Skeletal muscle cell (primary cell): ENCODE data around the gene MSI2.

ENCODE experiments used
- DNase-seq: peaks from one replicate; pipeline ENCODE4 v3.0.0-alpha.2; 2010; ENCODE audit warnings: low read depth
- H3K4me3 ChIP-seq: 2 replicates; pipeline ENCODE4 v1.5.1; 2011; ENCODE audit warnings: low read depth, mild to moderate bottlenecking, control low read depth, low read length, moderate library complexity

MSI2 gene

GRCh38 chr17:57480438-57481196, 224.3 kb downstream of the MSI2 start:
- H3K4me3 ChIP-seq: no peak overlapping the region
- no peak for DNase-seq

- peak; percentile 84 for DNase-seq
- H3K4me3 ChIP-seq: no peak overlapping the region
These were observed 225.6 kb downstream of the MSI2 start for GRCh38 chr17:57481910-57482391.

DNA sequence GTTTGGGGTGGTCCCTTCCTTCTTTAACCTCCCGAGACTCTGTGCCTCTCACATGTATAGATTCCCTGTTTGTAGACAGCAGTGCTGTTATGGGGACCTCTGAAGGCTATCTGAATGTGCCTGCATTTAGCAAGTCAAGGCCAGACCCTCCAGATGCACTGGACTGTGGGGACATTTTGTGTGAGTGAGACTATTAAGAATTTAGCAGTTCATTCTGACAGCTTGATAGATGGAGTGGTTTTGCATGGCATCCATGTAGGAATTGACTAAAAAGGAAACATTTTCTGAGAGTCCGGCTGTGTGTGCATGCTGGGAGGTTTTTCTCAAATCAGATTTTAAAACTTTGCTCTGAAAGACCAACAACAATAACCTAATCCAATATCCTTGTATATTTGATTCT, 226.3 kb downstream of the MSI2 start:
- no peak overlapping the region for H3K4me3 ChIP-seq
- DNase-seq: no peak

DNA sequence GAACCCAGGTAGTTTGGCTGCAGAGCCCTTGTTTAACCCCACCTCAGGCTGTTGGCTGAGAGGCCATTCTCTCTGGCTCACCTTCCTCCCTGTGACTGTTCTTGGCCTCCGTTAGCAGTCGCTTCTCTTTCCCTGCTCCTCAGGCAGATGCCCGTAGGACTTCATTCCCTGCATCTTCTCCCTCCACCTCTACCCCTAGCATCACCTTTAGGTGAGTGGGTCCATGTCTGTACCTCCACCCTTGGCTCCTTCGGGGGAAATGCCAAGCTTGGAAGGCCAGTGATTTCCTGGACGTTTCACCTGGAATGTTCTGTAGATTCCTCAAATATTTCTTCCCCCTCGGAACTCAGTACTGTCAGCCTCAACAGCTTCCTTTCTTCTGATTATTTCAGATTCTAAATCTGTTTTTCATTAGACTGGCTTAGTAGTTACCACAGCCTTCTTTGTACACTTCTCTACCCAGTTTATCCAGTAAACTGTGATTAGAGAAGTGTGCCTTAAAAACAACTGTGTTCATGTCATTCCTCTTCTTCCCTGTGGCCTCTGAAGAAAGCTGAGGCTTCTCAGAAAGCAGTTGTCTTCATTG, 227.9 kb downstream of the MSI2 start:
- no peak overlapping the region for H3K4me3 ChIP-seq
- DNase-seq: no peak

DNA sequence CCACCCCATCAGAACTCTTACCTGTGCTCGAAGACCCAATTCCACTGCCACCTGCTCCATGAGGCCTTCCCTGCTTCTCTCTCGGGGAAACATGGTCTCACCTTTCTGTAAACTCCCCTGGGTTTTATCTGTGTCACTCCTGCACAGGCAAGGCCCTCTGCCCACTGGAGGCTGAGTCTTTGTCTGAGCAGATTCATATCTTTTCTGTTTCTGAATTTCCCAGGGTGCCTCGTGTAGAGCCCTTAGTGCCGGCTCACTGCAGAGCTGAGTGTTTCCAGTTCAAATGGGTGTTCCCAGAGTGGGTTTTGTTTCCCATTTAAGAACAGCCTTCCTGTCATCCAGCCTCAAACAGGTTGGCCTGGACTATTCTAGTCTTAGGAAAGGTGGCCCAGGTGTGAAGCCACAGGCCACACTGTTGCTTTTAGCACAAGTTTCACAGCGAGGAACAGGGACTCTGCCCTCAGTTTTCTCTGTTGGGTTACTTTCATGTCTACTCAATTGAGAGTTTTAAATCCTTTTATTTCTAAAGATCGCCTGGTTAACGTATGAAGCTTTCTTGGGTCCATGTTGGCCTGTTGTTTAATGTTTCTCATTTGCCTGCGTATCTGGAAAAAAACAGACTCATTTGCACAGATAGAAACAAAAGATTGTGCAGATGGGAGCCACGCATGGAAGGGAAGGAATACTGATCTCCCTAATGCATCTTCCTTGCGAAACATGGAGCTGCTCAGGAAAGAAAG, 228.7 kb downstream of the MSI2 start:
- DNase-seq: no peak
- no peak overlapping the region for H3K4me3 ChIP-seq

- no peak for DNase-seq
- H3K4me3 ChIP-seq: no peak overlapping the region
These were observed 229.2 kb downstream of the MSI2 start for GRCh38 chr17:57485566-57485865.

GRCh38 chr17:57485916-57486881, 229.9 kb downstream of the MSI2 start:
- no peak for DNase-seq
- no peak overlapping the region for H3K4me3 ChIP-seq

DNA sequence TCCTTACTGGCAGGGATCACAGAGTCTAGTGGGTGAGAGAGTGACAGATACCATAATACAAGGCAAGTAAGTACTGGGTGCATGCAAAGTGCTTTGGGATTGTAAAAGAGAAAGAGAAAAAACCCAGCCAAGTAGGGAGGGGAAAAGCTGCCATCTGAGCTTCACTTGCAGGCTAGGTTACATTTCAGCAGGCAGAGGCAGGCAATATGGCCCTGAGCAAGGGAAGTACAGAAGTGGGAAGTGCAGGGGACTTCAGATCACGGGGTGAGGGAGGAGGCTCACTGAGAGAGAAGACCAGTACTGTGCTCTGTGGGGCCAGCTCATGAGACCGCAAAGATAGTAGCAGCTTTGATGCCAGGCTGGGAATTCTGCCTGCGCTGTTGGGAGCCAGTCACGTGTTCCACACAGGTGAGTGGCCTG, 230.6 kb downstream of the MSI2 start:
- no peak for DNase-seq
- H3K4me3 ChIP-seq: no peak overlapping the region

GRCh38 chr17:57487573-57487972, 231.2 kb downstream of the MSI2 start:
- H3K4me3 ChIP-seq: no peak overlapping the region
- DNase-seq: no peak

GRCh38 chr17:57488856-57489255, 232.5 kb downstream of the MSI2 start:
- DNase-seq: no peak
- no peak overlapping the region for H3K4me3 ChIP-seq

GRCh38 chr17:57489321-57489720, 233.0 kb downstream of the MSI2 start:
- no peak overlapping the region for H3K4me3 ChIP-seq
- DNase-seq: no peak

DNA sequence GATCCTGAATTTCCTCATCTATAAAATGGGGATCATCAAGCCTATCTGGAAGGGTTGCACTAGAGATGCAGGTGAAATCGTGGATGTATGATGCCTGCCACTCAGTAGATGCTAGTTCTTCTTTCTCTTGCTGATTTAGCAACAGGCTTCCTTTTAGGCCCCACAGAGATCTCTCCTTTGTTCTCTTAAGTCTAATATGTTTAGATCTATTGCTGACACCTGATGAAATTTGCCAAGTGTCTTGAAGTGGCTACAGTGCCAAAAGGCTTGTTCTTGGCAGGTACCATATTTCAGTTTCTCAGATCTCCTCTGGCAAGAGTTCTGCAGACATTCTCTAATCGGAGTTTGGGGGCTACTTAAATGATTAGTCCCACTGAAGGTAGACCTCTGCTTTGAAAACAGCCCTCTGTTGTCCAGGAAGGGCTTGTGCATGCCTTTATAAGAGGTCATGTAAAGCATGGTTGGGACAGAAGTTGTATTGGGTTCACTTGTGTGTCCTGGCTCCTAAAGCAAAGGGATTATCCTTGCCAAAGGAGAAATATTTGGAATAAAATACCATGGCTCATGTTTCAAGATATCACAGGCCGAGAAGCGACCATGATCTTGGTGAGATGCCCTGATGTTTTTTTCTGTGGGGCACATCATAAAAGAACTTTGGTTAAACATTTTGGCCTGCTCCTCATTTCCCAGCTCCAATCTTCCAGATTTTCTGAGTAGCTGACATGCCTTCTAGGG, 234.0 kb downstream of the MSI2 start:
- H3K4me3 ChIP-seq: no peak overlapping the region
- no peak for DNase-seq

DNA sequence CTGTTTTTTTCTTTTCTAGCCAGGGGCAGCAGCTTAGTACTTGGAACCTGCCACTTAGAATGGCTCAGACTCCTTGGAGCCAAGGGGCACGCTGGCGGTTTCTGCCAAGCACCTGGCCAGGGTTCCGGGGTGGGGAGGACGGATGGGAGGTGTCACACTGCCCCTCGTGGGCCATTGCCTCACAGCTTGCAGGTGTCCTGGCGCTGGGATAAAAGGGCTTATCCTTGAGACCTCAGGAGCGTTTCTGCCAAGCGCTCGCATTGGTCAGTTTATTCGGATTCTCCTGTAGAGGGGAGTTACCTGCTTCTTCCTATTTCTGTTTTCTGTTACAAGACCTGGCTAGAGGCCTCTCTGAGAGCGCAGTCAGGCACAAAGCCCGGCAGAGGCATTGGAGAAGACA, 234.6 kb downstream of the MSI2 start:
- DNase-seq: no peak
- no peak overlapping the region for H3K4me3 ChIP-seq

GRCh38 chr17:57493171-57493570, 236.8 kb downstream of the MSI2 start:
- no peak for DNase-seq
- no peak overlapping the region for H3K4me3 ChIP-seq

DNA sequence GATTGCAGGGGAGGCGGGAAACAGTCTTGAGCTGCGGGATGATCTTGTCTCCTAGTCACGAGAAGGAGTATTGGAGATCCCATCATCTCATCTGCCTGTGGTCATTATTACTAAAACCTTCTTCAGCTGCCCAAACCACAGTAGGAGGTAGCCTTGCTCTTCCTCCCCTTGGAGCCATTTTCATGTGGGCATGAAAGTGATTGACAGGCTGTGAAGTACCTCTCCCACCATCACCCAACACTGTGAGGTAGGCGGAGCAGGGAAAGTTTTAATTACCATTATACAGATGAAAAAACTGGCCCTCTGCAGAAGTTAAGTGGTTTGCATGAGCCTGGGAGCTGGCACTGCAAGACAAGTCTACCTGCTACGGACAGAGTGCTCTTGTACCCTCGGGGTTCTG, 237.3 kb downstream of the MSI2 start:
- DNase-seq: no peak

DNA sequence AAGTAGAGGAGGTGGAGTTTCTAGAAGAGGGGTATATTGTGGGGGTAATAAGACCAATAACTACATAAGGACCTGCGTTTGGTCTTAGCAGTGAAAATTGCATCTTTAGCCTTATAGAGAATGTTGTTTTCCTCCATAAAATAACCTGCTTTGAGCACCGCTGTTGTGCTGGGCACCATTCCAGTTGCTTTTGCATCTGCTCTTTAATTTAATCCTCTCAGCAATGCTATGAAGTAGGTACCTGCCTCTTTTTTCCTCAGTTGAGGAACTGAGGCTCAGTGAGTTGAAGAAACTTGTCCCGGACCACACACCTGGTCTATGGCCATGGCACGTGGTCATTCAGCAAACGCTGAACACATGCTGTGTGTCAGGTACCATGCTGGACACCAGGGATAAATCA, 238.1 kb downstream of the MSI2 start:
- H3K4me3 ChIP-seq: no peak overlapping the region
- no peak for DNase-seq

More for the DNA sequence above, 237.3 kb downstream of the MSI2 start:
- H3K4me3 ChIP-seq: no peak overlapping the region

- no peak for DNase-seq
- no peak overlapping the region for H3K4me3 ChIP-seq
These were observed 239.4 kb downstream of the MSI2 start for GRCh38 chr17:57495771-57496170.

GRCh38 chr17:57496382-57496781, 240.1 kb downstream of the MSI2 start:
- no peak overlapping the region for H3K4me3 ChIP-seq
- DNase-seq: no peak

GRCh38 chr17:57498443-57498842, 242.1 kb downstream of the MSI2 start:
- H3K4me3 ChIP-seq: no peak overlapping the region
- DNase-seq: no peak
